ENCODE data around the gene ERCC6L2.

ERCC6L2 gene

DNA sequence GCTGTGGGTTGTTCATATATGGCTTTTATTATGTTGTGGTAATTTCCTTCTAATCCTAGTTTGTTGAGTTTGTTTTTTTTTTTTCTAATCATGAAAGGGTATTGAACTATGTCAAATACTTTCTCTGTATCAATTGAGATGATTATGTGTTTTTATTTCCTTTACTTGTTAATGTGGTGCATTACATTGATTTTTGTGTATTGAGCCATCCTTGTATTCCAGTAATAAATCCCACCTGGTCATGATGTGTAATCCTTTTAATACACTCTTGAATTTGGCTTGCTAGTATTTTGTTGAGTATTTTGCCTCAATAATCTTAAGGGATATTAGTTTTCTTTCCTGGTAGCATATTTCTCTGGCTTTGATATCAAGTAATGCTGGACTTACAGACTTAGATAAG lies 13.1 kb upstream of the ERCC6L2 start:
- no peak for DNase-seq (ENCODE audit: low read depth, low spot score)

DNA sequence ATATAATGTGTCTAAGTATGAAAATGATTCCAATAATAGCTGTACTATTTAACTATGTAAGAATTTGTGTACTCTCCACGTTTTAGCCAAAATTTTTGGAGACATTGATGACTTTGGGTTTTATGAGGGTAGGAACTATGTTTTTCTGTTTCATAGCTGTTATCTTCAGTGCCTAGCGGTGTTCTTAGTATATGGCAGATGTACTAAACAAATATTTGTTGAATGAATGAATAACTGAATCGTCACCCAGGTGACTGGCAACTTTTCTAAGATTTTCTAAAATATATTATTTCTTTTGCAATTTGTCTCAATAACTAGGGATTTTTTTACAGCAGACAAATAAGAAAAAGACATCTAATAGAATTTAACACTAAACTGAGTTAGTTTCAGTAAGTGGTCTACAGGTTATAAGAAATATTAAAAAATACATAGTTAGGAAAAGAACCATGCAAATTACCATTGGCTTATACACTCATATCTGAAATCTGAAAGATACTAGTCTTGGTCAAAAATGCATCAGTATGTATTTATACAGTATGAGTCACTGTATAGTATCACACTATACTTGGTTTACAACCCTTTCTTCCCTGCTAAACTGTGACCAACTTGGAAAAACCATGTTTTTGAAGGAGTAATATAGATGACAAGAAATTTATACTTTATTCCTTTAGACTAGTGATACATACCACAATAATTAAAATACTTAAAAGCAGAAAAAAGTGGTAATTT lies 10.5 kb upstream of the ERCC6L2 start:
- DNase-seq (ENCODE audit: low read depth, low spot score): no peak

DNA sequence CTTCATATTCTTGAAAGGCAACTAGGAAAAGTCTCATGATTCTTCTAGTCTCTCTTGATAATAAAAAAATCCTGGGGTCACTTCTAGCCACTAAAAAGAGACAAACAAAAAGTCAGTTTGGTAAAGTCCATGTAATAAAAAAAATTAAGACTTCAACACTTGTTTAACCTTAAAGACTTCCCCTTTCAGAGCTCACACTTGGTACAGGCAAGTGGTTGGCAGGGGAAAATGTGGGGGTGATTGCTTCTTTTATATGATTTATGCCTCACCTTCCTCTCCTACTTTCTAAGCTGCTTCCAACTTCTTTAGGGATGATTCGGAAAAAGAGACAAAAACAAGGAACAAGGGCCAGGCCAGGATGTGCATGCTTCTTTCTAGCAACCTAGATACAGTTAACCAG lies 5.1 kb upstream of the ERCC6L2 start:
- no peak for DNase-seq (ENCODE audit: low read depth, low spot score)

DNA sequence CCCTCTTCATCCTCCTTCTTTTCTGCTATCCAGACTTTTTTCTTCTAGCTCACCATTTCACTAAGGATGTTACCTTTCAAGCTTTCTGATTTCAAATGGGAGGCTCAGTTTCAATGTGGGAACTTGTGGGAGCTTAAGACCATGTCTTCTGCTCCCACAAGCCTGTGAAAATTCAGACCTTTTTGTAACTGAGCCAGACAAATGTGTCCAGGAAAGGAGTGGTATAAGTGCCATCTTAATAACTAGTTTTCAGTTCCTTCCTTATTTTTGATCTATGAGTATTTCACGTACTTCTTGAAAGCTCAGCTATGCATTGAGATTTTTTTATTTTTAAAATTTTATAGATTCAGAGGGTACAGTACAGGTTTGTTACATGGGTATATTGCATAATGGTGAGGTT lies 4.6 kb upstream of the ERCC6L2 start:
- no peak for DNase-seq (ENCODE audit: low read depth, low spot score)

DNA sequence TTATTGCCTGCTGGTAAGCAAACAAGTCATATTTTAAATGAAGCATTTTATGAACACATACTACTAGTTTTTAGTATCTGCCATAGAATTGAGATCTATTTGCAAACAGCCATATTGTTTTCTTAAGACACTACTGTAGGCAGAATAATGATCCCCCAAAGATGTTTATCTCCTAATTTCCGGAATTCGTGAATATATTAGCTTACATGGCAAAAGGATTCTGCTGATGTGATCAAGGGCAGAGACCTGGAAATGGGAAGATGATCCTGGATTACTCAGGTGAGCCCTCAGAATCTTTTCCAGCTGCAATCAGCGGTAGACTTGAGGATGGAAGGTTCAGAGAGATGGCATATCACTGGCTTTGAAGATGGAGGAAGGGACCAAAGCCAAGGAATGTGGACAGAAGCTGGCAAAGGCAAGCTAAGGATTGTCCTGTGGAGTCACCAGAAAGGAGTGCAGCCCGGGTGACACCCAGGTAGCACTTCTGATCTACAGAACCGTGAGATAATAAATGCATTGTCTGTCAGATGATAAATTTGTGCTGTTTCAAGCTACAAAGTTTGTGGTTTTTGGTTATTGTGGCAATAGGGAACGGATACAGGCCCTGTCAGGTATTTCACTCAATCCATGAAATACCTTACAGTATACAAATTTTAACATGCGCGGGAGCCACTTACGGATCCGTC lies 1.0 kb upstream of the ERCC6L2 start:
- peak; percentile 39 for DNase-seq (ENCODE audit: low read depth, low spot score)

DNA sequence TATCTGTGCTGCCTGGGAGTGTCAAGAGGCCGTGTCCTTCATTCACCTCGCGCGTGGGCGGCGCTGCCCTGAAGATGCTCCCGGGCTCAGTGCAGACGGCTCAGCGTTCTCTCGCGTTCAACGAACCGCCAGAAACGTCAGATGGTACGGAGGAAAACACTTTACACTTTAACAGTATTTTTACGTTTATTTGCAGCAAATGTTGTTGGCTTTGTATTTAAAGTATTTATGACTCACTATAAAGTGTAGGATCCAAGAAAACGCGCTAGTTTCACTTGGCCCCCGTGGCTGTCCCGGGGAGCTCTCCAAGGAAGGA lies 544 bp upstream of the ERCC6L2 start:
- no peak for DNase-seq (ENCODE audit: low read depth, low spot score)

DNA sequence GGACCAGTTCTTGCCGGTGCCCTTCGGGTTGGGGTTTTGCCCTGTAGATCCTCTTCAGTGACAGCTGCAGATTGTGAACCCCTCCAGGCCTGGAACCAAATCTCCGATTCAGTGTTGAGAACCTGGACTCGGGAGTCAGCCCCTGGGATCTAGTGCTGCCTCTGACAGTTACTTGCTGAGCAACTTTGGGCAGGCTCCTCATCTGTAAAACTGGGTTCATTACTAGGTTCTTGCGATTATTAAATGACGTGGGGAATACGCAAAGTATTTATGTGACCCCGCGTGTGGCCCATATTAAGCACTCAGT lies 600 bp downstream of the ERCC6L2 start:
- no peak for DNase-seq (ENCODE audit: low read depth, low spot score)

DNA sequence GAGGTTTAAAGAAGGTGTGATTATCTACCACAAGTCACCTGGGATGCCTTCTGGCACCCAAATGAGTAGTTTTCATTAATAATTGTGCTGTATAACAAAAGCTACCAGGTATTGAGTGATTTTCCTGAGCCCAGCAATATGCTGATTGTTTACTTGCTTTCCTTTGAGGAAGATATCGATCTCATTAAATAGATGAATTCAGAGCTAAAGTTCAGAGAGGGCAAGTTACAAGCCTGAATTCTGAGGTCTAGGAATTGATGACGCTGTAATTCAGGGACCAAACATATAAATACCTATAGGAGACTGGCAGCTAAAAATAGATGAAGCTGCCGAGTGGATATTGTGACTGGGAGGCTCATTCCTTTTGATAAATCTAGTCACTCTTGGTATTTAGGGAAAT lies 1.1 kb downstream of the ERCC6L2 start:
- DNase-seq (ENCODE audit: low read depth, low spot score): no peak

DNA sequence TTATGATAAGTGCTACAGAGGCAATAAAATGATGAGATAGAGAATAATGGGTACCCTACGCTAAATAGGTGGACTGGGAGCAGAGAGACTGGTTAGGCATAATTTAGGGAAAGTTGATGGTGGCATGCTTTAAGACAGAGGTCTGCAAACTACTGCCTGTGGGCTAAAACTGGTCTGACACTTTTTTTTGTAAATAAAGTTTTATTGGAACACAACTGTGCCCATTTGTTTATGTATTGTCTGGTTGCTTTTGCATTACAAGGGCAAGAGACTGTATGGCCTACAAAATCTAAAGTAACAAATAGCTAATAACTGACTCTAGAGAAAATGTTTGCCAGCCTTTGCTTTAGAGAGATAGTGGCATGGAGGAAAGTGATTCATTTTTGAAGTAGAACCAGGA lies 2.5 kb downstream of the ERCC6L2 start:
- no peak for DNase-seq (ENCODE audit: low read depth, low spot score)

DNA sequence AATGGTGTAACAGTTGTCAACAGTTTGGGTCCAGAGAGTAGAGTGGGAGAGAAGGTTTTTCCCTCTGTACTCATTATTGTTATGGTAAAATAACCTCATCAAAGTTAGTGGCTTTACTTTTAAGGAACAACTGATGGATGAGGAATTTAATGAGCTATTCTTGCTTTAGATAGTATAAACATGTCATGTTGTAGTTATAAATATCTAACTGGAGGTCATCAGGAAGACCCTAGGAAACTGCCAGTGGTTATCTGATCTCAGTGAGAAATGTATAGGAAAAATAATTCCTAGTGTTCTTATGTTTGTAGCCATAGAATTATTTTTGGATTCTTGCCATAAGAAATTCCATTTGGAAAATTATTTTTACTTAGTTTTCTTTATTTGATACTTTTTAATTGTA lies 4.1 kb downstream of the ERCC6L2 start:
- DNase-seq (ENCODE audit: low read depth, low spot score): no peak

DNA sequence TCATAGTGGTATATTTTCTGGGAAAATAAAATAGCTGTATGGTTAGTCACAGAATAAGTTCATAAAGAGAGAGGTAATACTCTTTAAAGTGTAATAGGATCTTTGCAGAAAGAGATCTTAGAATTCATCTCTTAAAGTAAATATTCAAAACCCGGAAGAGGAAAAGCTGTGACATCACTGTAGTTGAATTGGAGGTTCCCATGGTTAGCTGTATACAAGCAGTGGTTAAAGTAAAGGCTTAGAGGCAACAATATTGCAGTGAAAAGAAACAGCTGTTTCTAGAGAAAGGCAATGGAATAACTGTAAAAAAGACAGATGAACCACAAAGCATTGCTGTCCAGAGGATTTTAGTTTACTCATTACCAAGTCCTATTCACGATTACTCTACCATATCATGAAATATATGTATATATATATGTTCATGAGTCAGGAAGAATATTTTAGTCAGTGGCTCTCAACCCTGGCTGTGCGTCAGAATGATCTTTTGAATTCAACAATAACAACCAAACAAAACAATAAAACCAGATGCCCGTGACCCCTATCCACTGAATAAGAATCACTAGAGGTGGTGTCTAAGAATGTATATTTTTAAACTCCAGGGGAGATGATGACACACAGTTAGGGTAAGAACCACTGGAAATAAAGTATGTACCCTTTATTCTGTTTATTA lies 4.7 kb downstream of the ERCC6L2 start:
- DNase-seq (ENCODE audit: low read depth, low spot score): no peak

DNA sequence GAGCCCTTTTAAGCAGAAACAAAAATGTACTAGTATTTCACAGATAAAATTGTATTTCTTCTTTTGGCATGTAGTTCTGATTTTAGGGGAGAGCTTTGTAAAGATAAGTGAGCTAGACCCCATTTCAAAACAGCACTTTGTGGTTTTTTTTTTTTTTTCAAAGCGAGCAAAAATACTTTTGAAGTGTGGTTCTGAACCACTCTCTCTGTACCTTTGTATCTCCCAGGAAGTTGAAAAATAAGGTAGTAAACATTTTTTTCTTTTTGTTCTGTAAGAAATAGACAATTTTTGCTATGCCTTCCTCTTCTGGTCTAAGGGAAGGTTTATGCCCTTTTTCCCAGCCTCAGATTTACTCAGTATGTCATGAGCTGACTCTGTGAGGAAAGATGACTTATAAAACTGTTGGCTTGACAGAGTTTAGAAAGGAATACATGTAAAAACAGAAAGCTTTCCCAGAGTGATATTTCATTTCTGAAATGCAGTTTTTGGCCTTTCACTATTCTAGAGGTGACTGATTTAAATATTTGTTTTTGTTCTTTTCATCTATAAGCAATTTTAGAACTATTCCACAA lies 12.5 kb downstream of the ERCC6L2 start:
- no peak for DNase-seq (ENCODE audit: low read depth, low spot score)

DNA sequence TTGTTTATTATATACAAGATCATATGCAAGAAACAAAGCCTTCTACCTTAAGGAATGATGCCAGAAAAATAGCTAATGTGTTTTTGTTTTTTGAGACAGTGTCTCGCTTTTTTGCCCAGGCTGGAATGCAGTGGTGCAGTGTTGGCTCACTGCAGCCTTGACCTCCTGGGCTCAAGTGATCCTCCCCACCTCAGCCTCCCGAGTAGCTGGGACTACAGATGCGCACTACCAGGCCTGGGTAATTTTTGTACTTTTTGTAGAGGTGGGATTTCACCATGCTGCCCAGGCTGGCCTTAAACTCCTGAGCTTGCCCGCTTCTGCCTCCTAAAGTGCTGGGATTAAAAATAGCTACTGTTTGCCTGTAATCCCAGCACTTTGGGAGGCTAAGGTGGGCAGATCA lies 15.1 kb downstream of the ERCC6L2 start:
- no peak for DNase-seq (ENCODE audit: low read depth, low spot score)

DNA sequence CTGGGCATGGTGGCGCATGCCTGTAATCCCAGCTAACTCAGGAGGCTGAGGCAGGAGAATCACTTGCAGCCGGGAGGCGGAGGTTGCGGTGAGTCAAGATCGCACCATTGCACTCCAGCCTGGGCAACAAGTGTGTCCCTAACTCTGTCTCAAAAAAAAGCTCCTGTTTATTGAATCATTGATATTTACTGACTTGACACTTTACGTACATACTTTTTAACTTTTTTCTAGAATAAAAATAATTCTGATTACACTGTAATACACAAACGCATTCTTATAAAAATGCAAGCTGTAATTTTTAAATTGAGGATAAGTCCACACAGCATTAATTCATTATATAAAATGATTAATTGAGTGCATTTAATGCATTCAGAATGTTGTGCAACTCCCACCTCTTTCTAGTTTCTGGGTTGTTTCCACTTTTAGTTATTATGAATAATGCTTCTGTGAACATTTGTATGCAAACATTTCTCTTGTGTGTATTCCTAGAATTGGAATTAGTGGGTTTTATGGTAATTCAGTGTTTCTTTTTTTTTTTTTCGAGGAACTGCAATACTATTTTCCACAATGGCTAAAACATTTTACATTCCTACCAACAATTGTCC lies 15.7 kb downstream of the ERCC6L2 start:
- DNase-seq (ENCODE audit: low read depth, low spot score): no peak

DNA sequence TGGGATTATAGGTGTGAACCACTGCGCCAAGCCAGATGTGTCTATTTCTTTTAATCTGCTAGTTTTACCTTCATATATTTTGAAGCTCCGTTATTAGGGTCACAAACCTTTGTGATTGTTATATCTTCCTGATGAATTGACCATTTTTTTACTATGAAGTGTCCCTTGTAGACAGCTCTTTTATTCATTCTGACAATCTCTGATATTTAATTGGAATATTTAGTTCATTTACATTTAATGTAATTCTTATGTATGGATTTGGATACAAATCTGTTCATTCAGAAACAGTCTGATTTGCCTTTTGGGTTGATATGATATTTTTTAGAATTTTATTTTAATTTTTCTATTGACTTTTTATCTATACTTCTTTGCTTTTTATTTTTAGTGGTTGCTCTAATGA lies 17.2 kb downstream of the ERCC6L2 start:
- no peak for DNase-seq (ENCODE audit: low read depth, low spot score)

DNA sequence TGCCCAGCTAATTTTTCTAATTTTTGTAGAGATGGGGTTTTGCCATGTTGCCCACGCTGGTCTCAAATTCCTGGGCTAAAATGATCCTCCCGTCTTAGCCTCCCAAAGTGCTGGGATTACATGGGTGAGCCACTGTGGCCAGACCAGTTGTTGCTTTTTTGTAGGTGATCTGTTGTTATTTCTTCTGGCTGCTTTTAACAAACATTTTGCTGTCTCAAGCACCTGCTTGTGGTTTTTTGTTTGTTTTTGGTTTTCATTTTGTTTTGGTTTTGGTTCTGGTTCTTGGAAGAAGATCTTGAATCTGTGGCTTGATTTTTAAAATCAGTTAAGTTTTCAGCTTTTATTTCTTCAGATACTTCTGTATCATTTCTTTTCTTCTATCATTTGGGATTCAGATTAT lies 21.1 kb downstream of the ERCC6L2 start:
- no peak for DNase-seq (ENCODE audit: low read depth, low spot score)

DNA sequence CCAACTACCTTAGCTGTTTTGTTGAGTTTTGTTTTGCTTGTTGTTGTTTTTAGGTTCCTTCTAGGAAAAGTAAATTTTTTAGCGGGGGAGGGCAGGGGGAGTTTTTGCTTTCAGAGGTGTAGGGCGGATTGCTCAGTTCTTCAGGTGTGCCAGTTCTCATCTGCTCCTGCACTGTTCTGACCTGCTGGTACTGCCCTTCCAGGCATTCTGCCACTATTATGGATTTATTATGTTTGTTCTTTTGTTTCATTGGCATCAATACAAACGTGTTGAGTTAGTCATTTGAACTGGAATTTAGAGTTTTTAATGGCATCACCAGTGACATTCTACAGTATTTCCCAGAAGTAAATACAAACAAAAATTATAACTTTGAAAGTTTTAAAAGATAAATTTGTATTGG lies 26.0 kb downstream of the ERCC6L2 start:
- no peak for DNase-seq (ENCODE audit: low read depth, low spot score)

DNA sequence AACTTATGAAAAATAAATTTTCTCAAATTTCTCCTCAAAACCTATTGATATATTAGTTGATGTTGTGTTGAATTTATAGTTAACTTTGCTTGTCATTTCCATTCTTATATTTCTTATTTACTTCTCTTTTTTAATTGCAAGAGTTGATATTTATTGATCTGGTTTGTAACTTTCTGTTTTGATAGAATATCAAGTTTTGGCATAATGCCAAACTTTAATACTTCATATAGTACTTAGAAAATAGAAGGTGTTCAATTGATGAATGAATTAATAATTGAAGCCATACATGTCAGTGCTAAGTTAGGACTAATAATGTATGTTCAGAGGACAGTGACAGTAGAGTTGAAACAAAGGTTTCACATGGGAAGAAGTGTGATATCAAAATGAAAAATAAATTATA lies 27.9 kb downstream of the ERCC6L2 start:
- DNase-seq (ENCODE audit: low read depth, low spot score): no peak

DNA sequence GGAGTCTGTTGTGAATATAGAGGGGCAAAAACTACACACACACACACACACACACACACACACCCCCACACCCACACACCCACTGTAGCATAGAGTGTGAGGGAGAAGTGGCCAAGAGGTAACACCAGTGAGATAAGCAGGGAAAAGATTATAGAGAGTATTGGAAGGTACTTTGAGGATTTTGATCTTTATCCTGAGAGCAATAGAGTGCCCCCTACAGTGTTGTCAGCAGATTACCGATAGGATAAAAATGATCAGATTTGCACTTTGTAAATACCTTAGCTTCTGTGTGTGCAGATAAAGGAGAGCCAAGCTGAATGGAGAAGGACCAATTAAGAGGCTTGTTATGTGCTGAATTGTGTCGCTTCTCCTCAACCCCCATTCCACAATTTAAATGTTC lies 32.3 kb downstream of the ERCC6L2 start:
- DNase-seq (ENCODE audit: low read depth, low spot score): no peak

DNA sequence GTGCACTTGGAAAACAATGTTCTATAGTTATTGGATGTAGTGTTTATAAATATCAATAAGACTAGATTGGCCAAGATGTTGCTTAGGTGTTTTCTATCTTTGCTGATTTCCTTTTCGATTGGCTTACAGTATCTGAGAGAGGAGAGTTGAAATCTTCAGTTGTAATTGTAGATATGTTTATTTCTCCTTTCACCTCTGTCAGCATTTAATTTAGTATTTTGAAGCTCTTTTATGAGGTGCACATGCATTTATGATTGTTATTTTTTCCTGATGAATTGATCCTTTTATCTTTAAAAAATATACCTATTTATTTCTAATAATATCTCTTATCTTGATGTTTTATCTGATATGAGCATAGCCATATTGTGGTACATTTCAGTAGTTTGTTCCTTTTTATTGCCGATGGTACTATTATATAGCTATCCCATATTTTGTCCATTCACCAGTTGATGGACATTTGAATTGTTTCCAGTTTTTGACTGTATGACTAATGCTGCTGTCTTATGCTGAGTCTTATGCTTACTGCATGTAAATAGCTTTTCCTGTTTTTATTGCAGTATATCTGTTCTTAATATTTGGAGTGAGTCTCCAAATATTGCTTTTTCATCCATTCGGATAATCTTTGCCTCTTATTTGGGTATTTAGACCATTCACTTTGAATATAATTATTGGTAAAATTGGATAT lies 34.7 kb downstream of the ERCC6L2 start:
- no peak for DNase-seq (ENCODE audit: low read depth, low spot score)

DNA sequence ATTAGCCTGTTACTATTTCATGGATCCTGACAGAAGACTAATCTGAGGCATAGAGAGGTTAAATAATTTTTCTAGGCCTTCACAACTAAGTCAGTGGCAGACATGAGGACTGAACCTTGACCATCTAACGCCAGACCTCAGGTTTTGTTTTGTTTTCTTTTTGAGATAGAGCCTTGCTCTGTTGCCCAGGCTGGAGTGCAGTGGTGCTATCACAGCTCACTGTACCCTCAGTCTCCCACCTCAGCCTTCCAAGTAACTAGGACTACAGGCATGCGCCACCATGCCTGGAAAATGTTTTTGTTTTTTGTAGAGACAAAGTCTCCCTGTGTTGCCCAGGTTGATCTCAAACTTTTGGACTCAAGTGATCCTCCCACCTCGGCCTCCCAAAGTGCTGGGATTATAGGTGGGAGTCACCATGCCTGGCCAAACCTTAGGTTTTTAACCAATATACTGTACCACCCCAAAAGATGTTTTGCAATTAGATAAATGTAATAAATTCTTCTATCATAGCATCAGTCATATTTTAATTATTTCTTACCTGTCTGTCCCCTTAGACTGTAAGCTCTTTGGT lies 35.4 kb downstream of the ERCC6L2 start:
- DNase-seq (ENCODE audit: low read depth, low spot score): no peak

DNA sequence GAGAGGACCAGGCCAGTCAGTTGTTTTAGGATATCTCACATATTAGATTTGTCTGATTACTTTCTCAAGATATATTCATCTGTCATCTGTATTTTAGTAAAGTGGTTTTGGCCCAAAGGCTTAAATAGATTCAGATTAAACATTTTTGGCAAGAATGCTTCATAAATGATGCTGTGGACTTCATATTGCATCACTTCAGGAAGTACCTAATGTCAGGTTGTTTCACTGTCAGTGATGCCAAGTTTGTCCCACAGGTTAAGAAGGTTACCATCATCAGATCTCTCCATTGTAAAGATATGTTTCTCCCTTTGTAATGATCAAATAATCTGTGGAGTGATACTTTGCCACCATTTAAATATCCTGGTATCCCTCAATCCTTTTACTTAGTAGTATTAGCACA lies 37.3 kb downstream of the ERCC6L2 start:
- DNase-seq (ENCODE audit: low read depth, low spot score): no peak
